Calu3 (cell line): ENCODE measurements around the gene SLFN5. TPM values are rescaled to one million over a fixed set of nuclear protein-coding genes. Genes with fewer than 3 reads are reported as not detected.
A peak's percentile ranks its signal among the peaks of the same experiment; 100 is the strongest.

Source experiments
- BruUV-seq: library from RNA; stranded (reverse); fragments of 400-500 nt; replicated peaks from 2 replicates; lab custom pipeline; 2021; lab: Mats Ljungman, UMichigan
- CTCF ChIA-PET: fragments of 300-600 bp; sonication (Branson Sonifier 250); formaldehyde crosslinking; loops from one replicate; lab custom pipeline; 2022; ENCODE audit warnings: antibody characterized with exemption; lab: Charles Lee
- DNase-seq: peaks from one replicate; pipeline ENCODE4 v3.0.0; 2022
- H3K27ac Mint-ChIP-seq: one replicate; pipeline ENCODE4 v1.8.0; 2022; ENCODE audit warnings: mixed read lengths; ENCODE audit not compliant: unreplicated experiment
- H3K27me3 Mint-ChIP-seq: one replicate; pipeline ENCODE4 v1.8.0; 2022; ENCODE audit warnings: mixed read lengths; ENCODE audit not compliant: unreplicated experiment
- H3K36me3 Mint-ChIP-seq: one replicate; pipeline ENCODE4 v1.8.0; 2022; ENCODE audit warnings: mild to moderate bottlenecking, moderate library complexity, mixed read lengths; ENCODE audit not compliant: insufficient read depth, unreplicated experiment
- H3K4me1 Mint-ChIP-seq: one replicate; pipeline ENCODE4 v1.8.0; 2022; ENCODE audit warnings: mild to moderate bottlenecking, low read depth, mixed read lengths; ENCODE audit not compliant: unreplicated experiment
- H3K4me3 Mint-ChIP-seq: one replicate; pipeline ENCODE4 v1.8.0; 2022; ENCODE audit warnings: mild to moderate bottlenecking, low read depth, moderate library complexity, mixed read lengths; ENCODE audit not compliant: unreplicated experiment
- H3K9me3 Mint-ChIP-seq: one replicate; pipeline ENCODE4 v1.8.0; 2022; ENCODE audit warnings: low read depth, mixed read lengths; ENCODE audit not compliant: unreplicated experiment
- CTCF ChIP-seq: fragments of 200-600 bp; IDR thresholded peaks from one replicate; pipeline ENCODE4 v1.8.0; 2022; ENCODE audit warnings: antibody characterized with exemption; ENCODE audit not compliant: unreplicated experiment
- intact Hi-C: fragments of 100-400 bp; cut with micrococcal nuclease; formaldehyde crosslinking; loops from one replicate; pipeline ENCODE4 v1.10.0; 2022; ENCODE audit not compliant: unreplicated experiment
- total RNA-seq: library from RNA; stranded (reverse); gene quantifications from 2 replicates; pipeline ENCODE4 v1.2.3, GENCODE V29; 2022

SLFN5 gene
- total RNA-seq, 1 experiment from 2014 or later: 104 TPM

- no peaks in the 10 kb centered on the region for H3K9me3 Mint-ChIP-seq
- H3K36me3 Mint-ChIP-seq: no peaks in the 10 kb centered on the region
- DNase-seq: peak; percentile 41
- no peak overlapping the region for H3K27ac Mint-ChIP-seq
- TF ChIP-seq CTCF: peak; percentile 75
- no TSS peak for BruUV-seq
- peaks cover 19% of the 10 kb centered on the region for H3K4me1 Mint-ChIP-seq
- intact Hi-C loops: loop anchor here (1.0 to 10.0 kb wide), 4 partner anchors 122 to 432 kb away; partner anchors contain the start of gene SLFN12
- no peak overlapping the region for H3K4me3 Mint-ChIP-seq
- no peaks in the 10 kb centered on the region for H3K27me3 Mint-ChIP-seq
- CTCF ChIA-PET: interaction anchor here (0.7 to 2.5 kb wide), 5 partner anchors 66 to 227 kb away, joined by 3 to 13 read pairs (median 3); no protein-coding TSS in a partner anchor
These were observed 70.2 kb downstream of the SLFN5 start for GRCh38 chr17:35312790-35313711.

GRCh38 chr17:35313875-35314409 lies 71.1 kb downstream of the SLFN5 start:
- no peaks in the 10 kb centered on the region for H3K9me3 Mint-ChIP-seq
- no peak overlapping the region for H3K4me3 Mint-ChIP-seq
- H3K27ac Mint-ChIP-seq: no peak overlapping the region
- TF ChIP-seq CTCF: no peak
- BruUV-seq: no TSS peak
- CTCF ChIA-PET: interaction anchor here (2.5 kb wide), 1 partner anchor 220 kb away, joined by 13 read pairs; no protein-coding TSS in a partner anchor
- DNase-seq: no peak
- no peaks in the 10 kb centered on the region for H3K36me3 Mint-ChIP-seq
- intact Hi-C loops: loop anchor here (10.0 kb wide), 3 partner anchors 121 to 431 kb away; partner anchors contain the start of gene SLFN12
- H3K4me1 Mint-ChIP-seq: peaks cover 19% of the 10 kb centered on the region
- H3K27me3 Mint-ChIP-seq: no peaks in the 10 kb centered on the region

- no peak for TF ChIP-seq CTCF
- H3K36me3 Mint-ChIP-seq: no peaks in the 10 kb centered on the region
- BruUV-seq: no TSS peak
- H3K4me3 Mint-ChIP-seq: peak overlapping the region; percentile 8
- CTCF ChIA-PET: interaction anchor here (0.6 to 2.5 kb wide), 8 partner anchors 15 to 225 kb away, joined by 3 to 13 read pairs (median 3); no protein-coding TSS in a partner anchor
- intact Hi-C loops: loop anchor here (10.0 kb wide), 3 partner anchors 120 to 430 kb away; partner anchors contain the start of gene SLFN12
- no peaks in the 10 kb centered on the region for H3K27me3 Mint-ChIP-seq
- no peaks in the 10 kb centered on the region for H3K9me3 Mint-ChIP-seq
- peak overlapping the region; percentile 30 for H3K27ac Mint-ChIP-seq
- H3K4me1 Mint-ChIP-seq: peaks cover 19% of the 10 kb centered on the region
- no peak for DNase-seq
These were observed 71.7 kb downstream of the SLFN5 start for GRCh38 chr17:35314415-35315216.

- intact Hi-C loops: loop anchor here (10.0 kb wide), 3 partner anchors 120 to 430 kb away; partner anchors contain the start of gene SLFN12
- H3K9me3 Mint-ChIP-seq: no peaks in the 10 kb centered on the region
- no peaks in the 10 kb centered on the region for H3K36me3 Mint-ChIP-seq
- peak overlapping the region; percentile 30 for H3K27ac Mint-ChIP-seq
- H3K27me3 Mint-ChIP-seq: no peaks in the 10 kb centered on the region
- peaks cover 19% of the 10 kb centered on the region for H3K4me1 Mint-ChIP-seq
- CTCF ChIA-PET: interaction anchor here (0.7 to 1.3 kb wide), 5 partner anchors 59 to 224 kb away, joined by 3 to 7 read pairs (median 3); no protein-coding TSS in a partner anchor
- DNase-seq: peak; percentile 25
- H3K4me3 Mint-ChIP-seq: peak overlapping the region; percentile 8
- no peak for TF ChIP-seq CTCF
- BruUV-seq: no TSS peak
These were observed 72.4 kb downstream of the SLFN5 start for GRCh38 chr17:35315283-35315682.
